ENCODE measurements around the gene DSG2. TPM values are rescaled to one million over a fixed set of nuclear protein-coding genes. Genes with fewer than 3 reads are reported as not detected.
"Not testable (repeated sequence)": the region's sequence is repeated elsewhere in the genome, so short reads cannot be mapped to it uniquely, and the experiment has no call there.

DSG2 gene
- total and polyA plus RNA-seq, 3 donors from 2014 or later, result 5.9 to 8.6 (median 7.0) TPM

- intact Hi-C loops (cut with DNase I; ENCODE audit: low total_unique reads), result no loop called here
- TF ChIP-seq POLR2A (IDR thresholded peaks at IDR 0.05) (no peak), CTCF (IDR thresholded peaks at IDR 0.05) (no peak)
- no peak overlapping the region for H3K4me3 ChIP-seq
These were observed 6.4 kb upstream of the DSG2 start for GRCh38 chr18:31491586-31491985.

GRCh38 chr18:31492671-31493070, 5.3 kb upstream of the DSG2 start:
- Histone ChIP-seq H3K4me3 (no peak overlapping the region), H3K9me3 (no peaks in the 10 kb centered on the region), H3K27ac (no peak overlapping the region), H3K4me1 (no peaks in the 10 kb centered on the region), H3K27me3 (no peaks in the 10 kb centered on the region), H3K36me3 (ENCODE audit: low read depth, missing control alignments) (no peaks in the 10 kb centered on the region)
- 89 to 94% methylated on average over 8 to 9 of the region's 9 CpGs for WGBS, 2 donors
- intact Hi-C loops (cut with DNase I; ENCODE audit: low total_unique reads), result no loop called here
- DNase-seq, result no peak
- no peak for TF ChIP-seq CTCF (IDR thresholded peaks at IDR 0.05)
- TF ChIP-seq POLR2A (IDR thresholded peaks at IDR 0.05), result no peak

More at GRCh38 chr18:31491586-31491985, 6.4 kb upstream of the DSG2 start:
- DNase-seq, result no peak
- Histone ChIP-seq H3K4me1 (no peaks in the 10 kb centered on the region), H3K27ac (no peak overlapping the region), H3K36me3 (ENCODE audit: low read depth, missing control alignments) (no peaks in the 10 kb centered on the region), H3K27me3 (no peaks in the 10 kb centered on the region), H3K9me3 (no peaks in the 10 kb centered on the region)

- H3K27ac ChIP-seq, result no peak overlapping the region
- no peak for DNase-seq
- no peak overlapping the region for H3K4me3 ChIP-seq
- no peaks in the 10 kb centered on the region for H3K27me3 ChIP-seq
- intact Hi-C loops (cut with DNase I; ENCODE audit: low total_unique reads), result no loop called here
- no peaks in the 10 kb centered on the region for H3K4me1 ChIP-seq
- no peaks in the 10 kb centered on the region for H3K9me3 ChIP-seq
- WGBS, 2 donors, result 84 to 89% methylated on average over 7 of the region's 7 CpGs
- TF ChIP-seq CTCF (IDR thresholded peaks at IDR 0.05), result no peak
- no peak for TF ChIP-seq POLR2A (IDR thresholded peaks at IDR 0.05)
- no peaks in the 10 kb centered on the region for H3K36me3 ChIP-seq (ENCODE audit: low read depth, missing control alignments)
These were observed 4.8 kb upstream of the DSG2 start for GRCh38 chr18:31493171-31493570.

GRCh38 chr18:31493941-31494340, 4.0 kb upstream of the DSG2 start:
- no peaks in the 10 kb centered on the region for H3K4me1 ChIP-seq
- no peak for TF ChIP-seq CTCF (IDR thresholded peaks at IDR 0.05)
- no peak for TF ChIP-seq POLR2A (IDR thresholded peaks at IDR 0.05)
- no peak overlapping the region for H3K27ac ChIP-seq
- H3K4me3 ChIP-seq, result no peak overlapping the region
- intact Hi-C loops (cut with DNase I; ENCODE audit: low total_unique reads), result no loop called here
- DNase-seq, result no peak
- no peaks in the 10 kb centered on the region for H3K27me3 ChIP-seq
- no peaks in the 10 kb centered on the region for H3K36me3 ChIP-seq (ENCODE audit: low read depth, missing control alignments)
- H3K9me3 ChIP-seq, result no peaks in the 10 kb centered on the region

- H3K9me3 ChIP-seq; H3K4me3 ChIP-seq; H3K27me3 ChIP-seq; H3K27ac ChIP-seq; DNase-seq; H3K4me1 ChIP-seq; intact Hi-C loops (cut with DNase I; ENCODE audit: low total_unique reads); H3K36me3 ChIP-seq (ENCODE audit: low read depth, missing control alignments): not testable (repeated sequence)
- 61 to 62% methylated on average over 2 of the region's 2 CpGs for WGBS, 2 donors
These were observed 3.2 kb upstream of the DSG2 start for GRCh38 chr18:31494705-31495244.
